MCF 10A (cell line): Measurements from ENCODE around the gene ATF5. TPM values are rescaled to one million over a fixed set of nuclear protein-coding genes. Genes with fewer than 3 reads are reported as not detected.

Experiments used
- BruUV-seq: library from RNA; stranded (reverse); fragments of 400-500 nt; replicated peaks from 2 replicates; lab custom pipeline; 2021; lab: Mats Ljungman, UMichigan
- CTCF ChIA-PET: fragments of 300-600 bp; sonication (Branson Sonifier 250); formaldehyde crosslinking; extraction: SDS; loops from one replicate; lab custom pipeline; 2021; ENCODE audit warnings: antibody characterized with exemption, inconsistent platforms; lab: Yijun Ruan, JAX
- POLR2A ChIA-PET: fragments of 300-600, 350-650 bp; sonication (Branson Sonifier 250); formaldehyde crosslinking; extraction: SDS; loops from one replicate; lab custom pipeline; 2020; ENCODE audit warnings: antibody characterized with exemption, inconsistent platforms; lab: Yijun Ruan, JAX
- DNase-seq: peaks from one replicate; pipeline ENCODE4 v3.0.0-alpha.2; 2018; ENCODE audit not compliant: unreplicated experiment
- H3K27ac Mint-ChIP-seq: one replicate; pipeline ENCODE4 v1.8.0; 2022; ENCODE audit warnings: mild to moderate bottlenecking, low read depth, mixed read lengths; ENCODE audit not compliant: unreplicated experiment
- H3K27me3 Mint-ChIP-seq: one replicate; pipeline ENCODE4 v1.8.0; 2022; ENCODE audit warnings: mixed read lengths; ENCODE audit not compliant: insufficient read depth, unreplicated experiment
- H3K36me3 Mint-ChIP-seq: one replicate; pipeline ENCODE4 v1.8.0; 2022; ENCODE audit warnings: mild to moderate bottlenecking, moderate library complexity, mixed read lengths; ENCODE audit not compliant: insufficient read depth, unreplicated experiment
- H3K4me1 Mint-ChIP-seq: one replicate; pipeline ENCODE4 v1.8.0; 2022; ENCODE audit warnings: mixed read lengths; ENCODE audit not compliant: insufficient read depth, unreplicated experiment
- H3K4me3 Mint-ChIP-seq: one replicate; pipeline ENCODE4 v1.8.0; 2022; ENCODE audit warnings: mild to moderate bottlenecking, moderate library complexity, mixed read lengths; ENCODE audit not compliant: unreplicated experiment
- H3K9me3 Mint-ChIP-seq: one replicate; pipeline ENCODE4 v1.8.0; 2022; ENCODE audit warnings: mixed read lengths; ENCODE audit not compliant: unreplicated experiment
- CTCF ChIP-seq: fragments of 200-600 bp; IDR thresholded peaks from one replicate; pipeline ENCODE4 v1.8.0; 2022; ENCODE audit warnings: antibody characterized with exemption, mild to moderate bottlenecking; ENCODE audit not compliant: unreplicated experiment
- intact Hi-C: fragments of 100-400 bp; cut with micrococcal nuclease; formaldehyde crosslinking; loops from 2 replicates; pipeline ENCODE4 v1.14.1; 2022
- total RNA-seq: library from RNA; stranded (reverse); gene quantifications from 2 replicates; pipeline ENCODE4 v1.2.3, GENCODE V29; 2022

The ATF5 gene
- total RNA-seq, 1 experiment from 2014 or later: 23.7 TPM

- Mint-ChIP-seq H3K9me3 (no peaks in the 10 kb centered on the region), H3K4me1 (peaks cover 7% of the 10 kb centered on the region), H3K36me3 (no peaks in the 10 kb centered on the region), H3K27ac (no peak overlapping the region), H3K4me3 (no peak overlapping the region), H3K27me3 (peaks cover 20% of the 10 kb centered on the region)
- intact Hi-C loops: no loop called here
- BruUV-seq: no TSS peak
- ChIA-PET POLR2A (no interaction called here), CTCF (interaction anchor here (0.5 to 0.6 kb wide), 2 partner anchors 10 to 15 kb away, joined by 3 read pairs; no protein-coding TSS in a partner anchor)
- DNase-seq: no peak
- TF ChIP-seq CTCF: no peak
Observed at GRCh38 chr19:49951806-49952478, 22.9 kb downstream of the ATF5 start.

GRCh38 chr19:49952479-49952836, 23.5 kb downstream of the ATF5 start:
- TF ChIP-seq CTCF: no peak
- Mint-ChIP-seq H3K27me3 (peaks cover 20% of the 10 kb centered on the region), H3K36me3 (no peaks in the 10 kb centered on the region), H3K4me1 (peaks cover 7% of the 10 kb centered on the region), H3K9me3 (no peaks in the 10 kb centered on the region), H3K4me3 (no peak overlapping the region), H3K27ac (no peak overlapping the region)
- no peak for DNase-seq
- intact Hi-C loops: no loop called here
- ChIA-PET POLR2A (no interaction called here), CTCF (interaction anchor here (0.6 to 0.9 kb wide), 3 partner anchors 9 to 87 kb away, joined by 3 read pairs; partner anchors contain the start of gene ATF5)
- no TSS peak for BruUV-seq

GRCh38 chr19:49952906-49953305, 23.9 kb downstream of the ATF5 start:
- intact Hi-C loops: no loop called here

More at GRCh38 chr19:49952906-49953305, 23.9 kb downstream of the ATF5 start:
- H3K27ac Mint-ChIP-seq: no peak overlapping the region
- CTCF ChIA-PET: interaction anchor here (0.7 to 1.7 kb wide), 3 partner anchors 24 to 183 kb away, joined by 3 to 5 read pairs (median 3); partner anchors contain the start of gene ATF5
- no TSS peak for BruUV-seq
- peaks cover 7% of the 10 kb centered on the region for H3K4me1 Mint-ChIP-seq
- no peak for TF ChIP-seq CTCF
- H3K4me3 Mint-ChIP-seq: no peak overlapping the region
- no peaks in the 10 kb centered on the region for H3K36me3 Mint-ChIP-seq
- H3K27me3 Mint-ChIP-seq: peaks cover 20% of the 10 kb centered on the region
- no peak for DNase-seq
- POLR2A ChIA-PET: interaction anchor here (0.5 kb wide), 1 partner anchor 816 kb away, joined by 3 read pairs; no protein-coding TSS in a partner anchor
- H3K9me3 Mint-ChIP-seq: no peaks in the 10 kb centered on the region
